Bronchial epithelial cell (primary cell): Measurements from ENCODE around the gene SEMA3C. TPM values are rescaled to one million over a fixed set of nuclear protein-coding genes. Genes with fewer than 3 reads are reported as not detected.

ENCODE experiments used
- DNase-seq: peaks from one replicate; pipeline ENCODE4 v3.0.0-alpha.2; 2010; ENCODE audit warnings: low read depth
- FAIRE-seq: peaks from 2 replicates; lab custom pipeline; 2011; peaks lifted over from hg19 to GRCh38; lab: Jason Lieb, UNC
- H3K27me3 ChIP-seq: 2 replicates; pipeline ENCODE4 v1.5.1; 2011; ENCODE audit warnings: low read length; ENCODE audit not compliant: control insufficient read depth, insufficient read depth
- H3K36me3 ChIP-seq: 2 replicates; pipeline ENCODE4 v1.5.1; 2011; ENCODE audit warnings: low read length; ENCODE audit not compliant: control insufficient read depth, insufficient read depth
- H3K4me3 ChIP-seq: 2 replicates; pipeline ENCODE4 v1.5.1; 2011; ENCODE audit warnings: mild to moderate bottlenecking, low read depth, low read length, control low read depth
- total RNA-seq: library from RNA; depleted of rRNA; stranded (reverse); fragments of >200 nt; gene quantifications from 2 replicates; pipeline ENCODE4 v1.2.1, GENCODE V29; 2014
- TF ChIP-seq, protein P1 (sequence below): IDR thresholded peaks from 2 replicates; pipeline ENCODE4 v1.5.1; 2011; ENCODE audit warnings: mild to moderate bottlenecking, moderate library complexity, low read length, control low read depth, inconsistent platforms; ENCODE audit not compliant: insufficient read depth, severe bottlenecking

Gene SEMA3C
- total RNA-seq, 1 donor from 2014 or later, result 178 TPM

- H3K4me3 ChIP-seq, result no peak overlapping the region
- TF ChIP-seq, protein P1, sequence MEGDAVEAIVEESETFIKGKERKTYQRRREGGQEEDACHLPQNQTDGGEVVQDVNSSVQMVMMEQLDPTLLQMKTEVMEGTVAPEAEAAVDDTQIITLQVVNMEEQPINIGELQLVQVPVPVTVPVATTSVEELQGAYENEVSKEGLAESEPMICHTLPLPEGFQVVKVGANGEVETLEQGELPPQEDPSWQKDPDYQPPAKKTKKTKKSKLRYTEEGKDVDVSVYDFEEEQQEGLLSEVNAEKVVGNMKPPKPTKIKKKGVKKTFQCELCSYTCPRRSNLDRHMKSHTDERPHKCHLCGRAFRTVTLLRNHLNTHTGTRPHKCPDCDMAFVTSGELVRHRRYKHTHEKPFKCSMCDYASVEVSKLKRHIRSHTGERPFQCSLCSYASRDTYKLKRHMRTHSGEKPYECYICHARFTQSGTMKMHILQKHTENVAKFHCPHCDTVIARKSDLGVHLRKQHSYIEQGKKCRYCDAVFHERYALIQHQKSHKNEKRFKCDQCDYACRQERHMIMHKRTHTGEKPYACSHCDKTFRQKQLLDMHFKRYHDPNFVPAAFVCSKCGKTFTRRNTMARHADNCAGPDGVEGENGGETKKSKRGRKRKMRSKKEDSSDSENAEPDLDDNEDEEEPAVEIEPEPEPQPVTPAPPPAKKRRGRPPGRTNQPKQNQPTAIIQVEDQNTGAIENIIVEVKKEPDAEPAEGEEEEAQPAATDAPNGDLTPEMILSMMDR, result peak; percentile 40
- DNase-seq (peak; percentile 58), FAIRE-seq (no peak)
- no peaks in the 10 kb centered on the region for H3K27me3 ChIP-seq
- H3K36me3 ChIP-seq, result no peaks in the 10 kb centered on the region
Measured at GRCh38 chr7:80699045-80699638, 219.7 kb downstream of the SEMA3C start.
